NCI-H460 (cell line): ENCODE results near the gene HSFX3. TPM values are rescaled to one million over a fixed set of nuclear protein-coding genes. Genes with fewer than 3 reads are reported as not detected.
"Not testable (repeated sequence)": the region's sequence is repeated elsewhere in the genome, so short reads cannot be mapped to it uniquely, and the experiment has no call there.

Source experiments
- DNase-seq: peaks from one replicate; pipeline ENCODE4 v3.0.0-alpha.2; 2016; ENCODE audit warnings: low read depth; ENCODE audit errors: extremely low read depth
- total RNA-seq: library from RNA; depleted of rRNA; stranded (reverse); fragments of >200 nt; shearing (Covaris generic); gene quantifications from 2 replicates; pipeline ENCODE4 v1.2.3, GENCODE V29; 2014

The HSFX3 gene
- total RNA-seq, 1 experiment from 2014 or later: not detected

DNA sequence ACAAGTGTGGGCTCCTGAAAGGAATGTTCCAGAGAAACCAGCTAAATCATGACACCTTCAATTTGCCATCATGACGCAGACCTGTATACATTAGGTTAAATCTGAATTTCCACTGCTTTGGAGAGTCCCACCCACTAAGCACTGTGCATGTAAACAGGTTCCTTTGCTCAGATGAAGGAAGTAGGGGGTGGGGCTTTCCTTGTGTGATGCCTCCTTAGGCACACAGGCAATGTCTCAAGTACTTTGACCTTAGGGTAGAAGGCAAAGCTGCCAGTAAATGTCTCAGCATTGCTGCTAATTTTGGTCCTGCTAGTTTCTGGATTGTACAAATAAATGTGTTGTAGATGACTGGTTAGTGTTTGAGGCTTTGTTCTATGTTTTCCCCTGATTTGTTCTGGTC is 2.8 kb downstream of the HSFX3 start:
- DNase-seq: not testable (repeated sequence)

- peak; percentile 9 for DNase-seq
Observed at GRCh38 chrX:149545545-149546543, 3.9 kb downstream of the HSFX3 start.

GRCh38 chrX:149541521-149542047 is 8.1 kb downstream of the HSFX3 start:
- no peak for DNase-seq

- peak; percentile 93 for DNase-seq
Observed at GRCh38 chrX:149540621-149541520, 8.9 kb downstream of the HSFX3 start, which contains the start of gene EOLA1. Gene EOLA1 (plus strand): TSS chrX:149541012. CDS start chrX:149545631, 4,619 bp downstream.

GRCh38 chrX:149540131-149540620 is 9.5 kb downstream of the HSFX3 start:
- DNase-seq: peak; percentile 89

DNA sequence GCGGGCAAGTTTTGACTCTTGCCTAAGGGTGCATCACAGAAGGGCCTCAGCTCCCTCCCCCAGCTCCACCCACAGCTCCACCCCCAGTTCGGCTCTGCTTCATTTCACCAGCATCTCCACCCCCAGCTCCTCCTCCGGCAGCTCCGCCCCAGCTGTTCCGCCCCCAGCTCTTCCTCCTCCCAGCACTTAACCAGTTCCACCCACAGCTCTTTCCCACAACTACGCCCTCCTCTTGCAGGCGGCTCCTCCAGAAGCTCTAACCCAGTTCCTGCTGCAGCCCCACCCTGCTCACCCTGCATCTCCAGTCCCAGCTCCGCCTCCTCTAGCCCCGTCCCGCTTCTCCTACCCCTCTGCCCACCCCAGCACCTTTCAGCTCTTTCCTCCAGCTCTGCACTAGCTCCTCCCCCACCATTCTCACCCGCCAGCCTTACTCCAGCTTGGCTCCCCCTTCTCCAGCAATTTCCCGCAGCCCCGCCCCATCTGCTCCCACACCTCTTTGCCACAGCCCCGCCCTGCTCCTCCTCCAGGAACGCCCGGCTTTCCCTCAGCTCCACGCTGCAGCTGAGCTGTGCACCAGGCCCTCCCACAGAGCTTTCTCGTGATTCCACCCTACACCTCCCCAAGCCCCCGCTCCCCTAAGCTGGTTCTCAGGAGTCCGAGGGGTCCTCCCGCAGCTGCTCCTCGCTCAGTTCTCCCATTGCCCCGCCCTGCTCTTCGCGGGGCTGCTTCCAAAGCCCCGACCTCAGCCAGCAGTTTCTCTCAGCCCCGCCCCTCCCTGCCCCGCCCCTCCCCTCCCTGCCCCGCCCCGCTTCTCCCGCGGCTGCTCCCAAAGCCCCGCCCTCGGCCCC is 10.2 kb downstream of the HSFX3 start:
- DNase-seq: peak; percentile 90

DNA sequence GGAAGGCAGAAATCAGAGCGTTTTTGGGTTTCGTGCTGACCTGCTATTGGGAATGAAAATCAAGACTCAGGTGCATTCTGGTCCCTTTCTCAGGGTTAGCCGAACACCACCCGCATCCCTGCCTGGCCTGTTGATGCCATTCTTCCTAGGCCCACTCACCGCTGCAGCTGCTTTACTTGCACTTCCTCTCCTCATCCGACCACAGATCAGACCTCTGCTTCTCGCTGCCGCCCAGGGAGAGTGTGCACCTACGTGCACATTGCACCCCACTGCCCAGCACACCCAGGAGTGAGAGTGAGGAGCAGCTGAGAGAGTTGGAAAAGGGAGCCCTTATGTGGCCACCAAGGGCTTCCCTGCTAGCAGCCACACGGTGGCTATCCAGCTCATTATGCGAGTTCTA is 12.2 kb downstream of the HSFX3 start:
- not testable (repeated sequence) for DNase-seq

GRCh38 chrX:149534926-149535602 is 14.7 kb downstream of the HSFX3 start:
- not testable (repeated sequence) for DNase-seq

DNA sequence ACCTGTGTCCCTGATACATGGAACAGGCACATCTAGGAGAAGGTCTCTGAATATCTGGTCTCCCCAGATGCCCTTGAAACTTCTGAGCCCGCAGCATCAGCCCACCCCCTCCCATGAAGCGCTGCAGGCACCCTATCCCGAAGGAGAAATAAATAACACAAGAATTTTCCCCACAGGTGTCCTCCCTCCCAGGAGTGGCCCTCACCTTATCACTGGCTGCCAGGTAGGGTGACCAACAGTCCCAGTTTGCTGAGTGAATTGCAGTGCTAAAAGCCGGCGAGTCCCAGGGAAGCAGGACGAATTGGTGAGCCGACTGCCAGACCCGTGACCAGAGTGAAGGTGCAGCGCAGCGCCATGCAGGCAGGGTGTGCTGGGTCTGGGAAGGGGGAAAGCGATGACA is 15.7 kb downstream of the HSFX3 start:
- not testable (repeated sequence) for DNase-seq

DNA sequence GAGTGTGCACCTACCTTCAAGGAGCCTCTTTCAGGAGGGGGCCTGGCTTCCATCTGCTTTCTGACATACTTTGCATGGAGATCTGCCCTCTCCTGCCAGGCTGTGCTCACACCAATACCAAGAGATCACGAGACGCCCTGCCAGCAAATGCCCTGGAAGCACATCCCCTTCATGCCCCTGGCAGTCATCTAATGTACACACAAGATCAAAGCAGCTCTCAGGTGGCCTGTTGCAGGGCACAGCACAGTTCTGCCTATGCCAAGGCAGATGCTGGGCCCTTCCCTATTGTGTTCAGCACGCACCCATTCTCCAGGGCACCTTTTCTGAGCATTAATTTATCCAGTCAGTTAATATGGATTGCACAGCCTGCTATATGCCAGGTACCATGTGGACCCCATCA is 16.9 kb downstream of the HSFX3 start:
- DNase-seq: not testable (repeated sequence)

GRCh38 chrX:149531599-149531998 is 18.1 kb downstream of the HSFX3 start:
- no peak for DNase-seq

GRCh38 chrX:149528381-149528780 is 21.3 kb downstream of the HSFX3 start:
- DNase-seq: no peak

DNA sequence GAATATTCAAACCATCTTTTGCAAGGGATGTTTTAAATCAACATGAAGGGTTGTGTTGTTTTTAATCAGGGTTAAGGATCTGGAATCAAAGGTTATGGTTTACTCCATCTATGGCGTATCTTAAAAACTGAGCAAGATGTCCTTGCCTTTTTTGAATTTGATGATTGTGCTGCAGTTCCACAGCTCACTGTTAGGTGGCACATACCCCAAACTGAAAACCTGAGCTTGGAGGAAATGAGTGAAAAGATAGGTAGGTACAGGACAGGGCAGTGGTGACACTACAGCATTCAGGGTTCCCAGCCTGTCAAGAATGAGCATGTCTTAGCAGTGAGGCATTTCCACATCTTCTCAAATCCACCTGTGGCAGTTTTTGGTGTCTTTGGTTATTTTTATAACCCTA is 22.0 kb downstream of the HSFX3 start:
- DNase-seq: peak; percentile 33

GRCh38 chrX:149526318-149527033 is 23.2 kb downstream of the HSFX3 start:
- not testable (repeated sequence) for DNase-seq

GRCh38 chrX:149525903-149526302 is 23.8 kb downstream of the HSFX3 start:
- DNase-seq: not testable (repeated sequence)

GRCh38 chrX:149525389-149525788 is 24.3 kb downstream of the HSFX3 start:
- DNase-seq: not testable (repeated sequence)

DNA sequence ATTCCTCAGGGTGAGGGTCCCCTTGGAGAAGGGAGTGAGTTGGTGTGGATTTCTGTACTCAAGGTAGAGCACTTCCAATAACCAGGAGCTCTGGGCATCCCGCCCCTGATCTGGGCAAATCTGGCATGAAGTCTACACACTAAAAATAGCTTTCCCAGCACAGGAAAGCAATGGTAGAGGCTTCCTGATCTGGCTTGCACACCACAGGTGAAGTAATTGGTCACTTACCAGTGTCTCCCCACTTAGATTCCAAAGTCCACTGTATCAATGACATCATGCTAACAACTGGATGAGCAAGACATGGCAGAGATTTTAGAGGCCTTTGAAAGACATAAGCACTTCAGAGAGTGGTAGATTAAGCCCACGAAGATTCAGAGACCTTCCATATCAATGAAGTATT is 26.8 kb downstream of the HSFX3 start:
- no peak for DNase-seq

DNA sequence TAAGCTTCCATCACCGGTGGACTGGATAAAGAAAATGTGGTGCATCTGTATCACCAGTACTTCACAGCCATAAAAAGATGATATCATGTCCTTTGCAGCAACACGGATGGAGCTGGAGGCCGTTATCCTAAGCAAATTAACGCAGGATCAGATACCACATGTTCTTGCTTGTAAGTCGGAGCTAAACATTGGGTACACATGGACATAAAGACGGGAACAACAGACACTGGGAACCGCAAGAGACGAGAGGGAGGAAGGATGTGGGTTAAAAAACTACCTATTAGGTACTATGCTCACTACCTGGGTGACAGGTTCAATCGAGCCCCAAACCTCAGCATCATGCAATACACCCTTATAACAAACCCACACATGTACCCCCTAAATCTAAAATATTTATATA is 28.3 kb downstream of the HSFX3 start:
- DNase-seq: no peak
